HG02759 (cell line): ENCODE data around the gene TTLL12.

Source experiments
- ATAC-seq: cut with Tn5 transposase; IDR thresholded peaks from one replicate; pipeline ENCODE4 v1.9.1; 2021; ENCODE audit warnings: mild to moderate bottlenecking, moderate library complexity; ENCODE audit not compliant: unreplicated experiment

Gene TTLL12

DNA sequence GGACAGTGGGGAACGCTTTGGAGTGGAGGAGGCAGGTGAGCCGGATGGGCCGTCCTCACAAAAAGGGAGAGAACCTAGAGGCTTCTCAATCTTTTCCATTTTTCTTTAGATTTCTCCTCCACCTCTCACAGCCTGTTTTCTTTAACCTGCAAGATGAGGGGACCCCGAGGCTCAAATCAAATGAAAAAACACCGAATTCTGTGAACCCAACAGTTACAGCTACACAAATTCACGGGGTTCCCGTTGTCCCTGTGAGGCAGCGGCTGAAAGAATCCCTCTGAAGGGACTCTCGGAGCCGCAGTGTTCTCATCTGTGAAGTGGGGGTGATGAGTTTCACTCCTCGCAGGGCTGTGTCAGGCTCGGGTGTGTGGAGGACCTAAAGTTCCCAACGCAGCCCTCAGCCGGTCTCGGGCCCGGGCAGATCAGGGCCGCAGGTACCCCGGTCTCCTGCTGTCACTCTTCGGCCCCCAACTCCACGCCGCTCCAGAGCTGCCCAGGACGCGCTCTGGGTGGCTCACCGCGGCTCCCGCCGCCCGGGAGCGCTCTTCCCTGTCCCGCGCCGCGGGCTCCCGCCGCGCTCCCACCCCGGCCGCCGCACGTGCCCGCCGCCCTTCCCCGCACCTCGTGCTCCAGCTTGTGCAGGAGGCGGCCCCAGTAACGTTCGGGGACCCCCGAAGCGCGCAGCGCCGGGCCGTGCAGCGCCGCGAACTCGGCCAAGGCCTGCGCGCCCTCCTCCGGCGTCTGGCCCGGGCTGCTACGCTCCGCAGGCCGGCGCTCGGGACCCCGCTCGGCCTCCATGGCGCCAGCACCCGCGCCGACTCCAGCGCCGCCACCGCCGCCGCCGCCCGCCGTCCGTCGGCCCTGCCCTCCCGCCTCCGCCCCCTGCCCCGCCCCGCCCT is at the start of gene TTLL12:
Gene TTLL12, minus strand, starts transcription at position 863 of the 899 bp plus-strand sequence. Its CDS starts 65 bp downstream, at position 798.
- ATAC-seq = peak; percentile 46

DNA sequence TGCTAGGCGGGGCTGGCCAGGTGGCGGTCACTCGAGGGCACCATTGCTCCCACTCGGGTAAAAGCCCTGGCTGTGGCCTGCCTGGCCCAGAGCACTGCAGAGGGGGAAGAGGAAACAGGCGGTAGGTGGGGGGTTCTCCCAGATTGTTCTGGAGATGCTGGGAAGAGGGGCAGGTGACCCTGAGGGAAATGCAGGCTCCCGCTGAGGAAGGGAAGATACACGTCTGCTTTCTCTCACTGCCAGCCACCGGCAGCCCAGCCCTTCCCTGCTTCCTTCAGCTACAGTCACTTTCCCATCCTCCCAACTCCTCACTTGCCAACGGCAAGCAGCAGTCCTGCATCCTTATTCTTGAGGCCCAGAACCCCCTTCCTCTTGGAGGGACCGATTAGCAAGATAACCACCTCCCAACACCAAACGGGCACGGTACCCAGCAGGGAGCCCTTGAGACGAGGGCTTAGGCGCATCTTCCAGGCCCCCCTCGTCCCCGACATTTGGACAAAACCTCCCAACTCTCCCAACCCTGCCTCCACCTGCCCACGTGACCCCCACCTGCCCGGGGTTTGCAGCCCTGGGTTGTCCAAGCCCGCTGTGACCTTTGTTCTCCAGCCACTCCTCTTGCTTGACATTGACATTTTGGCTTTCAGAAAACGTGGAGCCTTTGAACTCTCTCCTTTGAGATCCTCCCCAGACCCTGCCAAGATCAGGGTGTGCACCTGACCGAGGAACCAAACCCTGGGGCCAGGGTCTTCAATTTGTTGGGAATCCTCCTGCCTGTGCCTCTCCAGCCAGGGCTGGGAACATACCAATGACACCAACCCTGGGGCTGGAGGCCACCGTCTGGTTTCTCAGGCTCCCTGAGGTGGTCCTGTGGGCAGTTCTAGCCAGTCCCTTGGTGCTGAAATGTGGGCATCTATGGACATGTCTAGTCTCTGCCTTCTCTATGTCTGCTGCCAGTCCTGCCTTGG is 48.8 kb upstream of the TTLL12 start:
- no peak for ATAC-seq

DNA sequence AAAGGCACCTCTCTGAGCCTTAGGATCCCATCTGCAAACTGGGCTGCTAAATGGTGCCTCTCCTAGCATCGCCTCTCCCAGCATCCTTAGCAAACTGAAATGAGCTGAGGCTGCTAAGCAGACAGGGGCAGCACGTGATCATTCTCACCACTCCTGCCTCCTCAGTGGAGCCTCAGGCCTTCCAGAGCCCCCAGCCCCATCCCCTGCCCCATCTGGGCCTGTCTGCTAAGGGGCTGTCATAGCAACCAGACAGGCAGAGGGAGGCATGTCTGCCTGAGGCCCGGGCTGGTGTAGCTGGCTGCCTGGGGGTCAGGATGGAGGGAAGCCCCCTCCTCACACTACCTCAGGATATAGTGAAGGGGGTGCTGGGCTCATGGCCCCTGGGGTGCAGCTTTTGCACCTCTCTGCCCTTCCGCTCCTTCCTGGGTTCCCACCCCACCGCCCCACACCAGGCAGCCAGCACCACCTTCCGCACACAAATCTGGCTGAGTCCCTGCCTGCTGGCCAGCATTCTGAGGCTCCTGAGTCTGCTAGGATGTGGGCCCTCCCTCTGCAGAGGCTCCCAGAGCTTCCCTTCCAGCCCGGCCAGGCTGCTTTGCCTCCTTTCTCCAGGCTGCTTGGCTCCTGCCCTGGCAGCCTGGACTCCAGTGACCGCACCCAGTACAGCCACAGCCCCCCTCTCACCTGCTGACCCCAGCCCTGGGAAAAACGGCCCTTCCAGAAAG is 47.5 kb upstream of the TTLL12 start:
- no peak for ATAC-seq

DNA sequence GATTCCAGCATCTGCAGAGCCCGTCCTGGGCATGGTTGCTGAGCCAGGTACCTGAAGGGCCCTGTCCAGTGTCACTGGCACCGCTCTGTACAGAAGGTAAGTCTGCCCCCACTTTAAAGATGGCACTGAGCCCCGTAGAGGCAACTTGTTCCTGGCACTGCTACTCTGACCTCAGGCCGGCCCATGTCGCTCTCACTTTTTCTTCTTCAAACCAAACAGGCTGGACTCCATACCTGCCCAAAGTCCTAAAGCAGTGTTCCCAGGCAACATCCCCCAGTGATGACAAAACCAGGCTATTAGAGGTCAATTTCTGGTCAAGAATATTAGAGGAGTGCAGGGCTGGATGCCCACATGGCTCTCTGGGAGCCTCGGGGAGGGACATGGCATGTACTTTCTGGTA is 46.6 kb upstream of the TTLL12 start:
- no peak for ATAC-seq

DNA sequence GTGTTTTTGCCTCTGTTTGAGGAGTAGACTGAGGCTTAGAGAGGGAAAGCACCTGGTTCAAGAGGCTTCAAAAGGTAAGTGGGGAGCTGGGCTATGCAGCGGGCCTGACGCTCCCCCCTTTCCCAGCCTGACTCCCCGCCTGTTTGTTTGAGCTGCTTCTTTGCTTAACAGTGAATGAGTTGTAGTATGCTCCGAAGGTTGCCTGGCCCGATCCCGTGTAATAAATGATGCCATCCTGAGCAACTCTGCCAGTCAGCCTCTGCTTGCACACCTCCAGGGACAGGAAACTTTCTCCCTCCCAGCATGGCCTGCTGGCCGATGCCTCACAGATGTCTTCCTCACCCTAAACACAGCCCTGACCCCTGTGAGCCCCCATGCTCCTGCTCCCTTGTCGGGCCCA is 45.5 kb upstream of the TTLL12 start:
- no peak for ATAC-seq

DNA sequence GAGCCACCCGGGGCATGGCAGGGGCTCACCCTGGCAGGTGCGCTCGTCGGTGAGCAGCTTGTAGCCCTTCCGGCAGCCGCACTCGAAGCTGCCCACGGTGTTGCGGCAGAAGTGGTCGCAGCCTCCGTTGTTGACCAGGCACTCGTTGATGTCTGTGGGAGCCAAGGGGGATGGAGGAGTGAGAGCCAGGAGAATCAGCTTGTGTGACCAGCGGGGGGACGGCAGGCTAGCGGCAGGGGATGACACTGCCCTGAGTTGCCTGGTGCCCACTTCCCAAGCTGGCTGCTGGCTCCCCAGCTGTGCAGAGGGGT is 44.7 kb upstream of the TTLL12 start:
- no peak for ATAC-seq

DNA sequence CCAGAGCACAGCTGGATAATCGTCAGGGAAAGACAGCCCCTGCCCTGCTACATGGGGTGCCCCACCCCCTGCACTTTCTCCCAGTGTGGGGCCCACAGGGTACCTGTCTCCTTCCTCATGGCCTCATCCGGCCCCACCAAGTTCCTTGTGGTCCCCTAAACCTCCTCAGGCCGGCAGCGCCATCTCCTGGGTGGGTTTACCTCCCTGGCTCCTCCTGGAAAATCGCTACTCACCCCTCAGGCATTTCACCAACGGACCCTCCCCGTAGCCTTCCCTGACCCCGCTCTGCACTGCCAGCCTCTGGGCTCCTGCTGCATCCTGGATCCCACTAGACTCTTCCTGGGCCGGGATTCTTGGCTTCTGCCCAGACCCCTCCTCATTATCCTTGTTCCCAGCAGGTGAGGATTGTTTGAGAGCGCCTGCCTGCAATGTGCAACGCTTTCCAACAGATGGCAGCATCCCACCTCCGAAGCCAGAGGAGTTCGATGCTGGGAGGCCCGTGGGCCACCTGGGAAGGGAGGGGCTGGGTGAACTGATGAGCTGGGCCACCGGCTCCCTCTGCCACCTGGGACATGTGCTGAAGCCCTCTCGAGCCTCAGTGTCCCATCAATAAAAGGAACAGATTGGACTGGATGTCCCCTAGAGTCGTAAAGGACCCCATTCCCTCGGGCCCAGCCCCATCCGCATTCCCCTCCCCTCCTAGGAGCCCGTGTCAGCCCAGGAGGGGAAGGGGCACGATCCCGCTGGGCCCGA is 44.2 kb upstream of the TTLL12 start:
- no peak for ATAC-seq

DNA sequence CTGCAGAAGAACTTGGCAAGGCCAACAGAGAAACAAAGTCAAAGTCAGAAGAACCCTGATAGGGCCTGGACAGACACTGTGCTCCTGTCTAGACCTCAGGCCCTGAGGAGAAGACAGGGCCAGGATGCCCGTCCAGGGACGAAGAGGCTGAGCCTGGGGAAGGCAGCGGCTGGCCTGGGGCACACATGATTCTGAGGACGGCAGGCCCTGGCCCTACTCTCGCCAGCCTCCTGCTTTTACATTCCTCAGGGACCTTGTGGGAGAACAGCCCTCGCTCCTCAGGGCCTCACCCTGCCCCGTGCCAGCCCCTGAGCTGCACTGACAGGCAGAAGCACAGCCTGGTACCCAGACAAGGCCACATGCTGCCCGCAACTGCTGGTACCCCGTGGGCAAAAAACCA is 43.6 kb upstream of the TTLL12 start:
- no peak for ATAC-seq

DNA sequence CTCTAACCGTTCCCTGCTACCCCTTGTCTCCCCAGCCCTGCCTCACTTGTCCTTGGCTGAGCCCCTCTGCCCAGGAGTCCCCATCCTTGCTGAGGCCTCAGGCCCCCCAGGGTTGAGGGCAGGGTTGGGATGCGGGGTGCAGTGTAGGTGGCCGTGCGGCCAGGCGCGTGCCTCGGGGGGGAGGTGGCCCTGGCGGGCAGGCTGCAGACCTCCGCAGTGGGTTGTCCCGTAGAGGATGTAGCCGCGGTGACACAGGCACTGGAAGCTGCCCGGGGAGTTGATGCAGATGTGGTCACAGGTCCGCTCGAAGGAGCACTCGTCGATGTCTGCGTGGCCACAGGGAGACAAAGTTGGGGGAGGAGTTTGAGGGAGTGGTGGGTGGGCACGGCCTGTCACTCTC is 41.9 kb upstream of the TTLL12 start:
- ATAC-seq = no peak

DNA sequence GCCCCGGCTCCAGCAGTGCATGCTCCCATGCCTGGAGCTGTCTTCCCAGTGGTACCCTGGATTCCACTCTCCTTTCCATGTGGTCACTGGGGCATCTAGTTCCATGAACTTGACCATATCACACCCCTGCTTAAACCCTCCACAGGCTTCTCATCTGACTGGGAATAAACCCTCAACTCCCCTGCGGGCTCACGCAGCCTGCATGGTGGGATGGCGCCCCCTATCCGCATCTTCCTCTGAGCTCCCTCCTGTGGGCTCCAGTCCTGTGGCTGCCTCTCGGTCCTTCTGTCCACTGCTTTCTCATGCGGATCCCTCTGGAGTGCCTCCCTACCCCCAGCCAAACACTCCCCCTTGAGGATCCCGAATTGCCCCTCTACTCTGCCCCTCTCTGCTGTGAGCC is 41.4 kb upstream of the TTLL12 start:
- ATAC-seq = no peak

DNA sequence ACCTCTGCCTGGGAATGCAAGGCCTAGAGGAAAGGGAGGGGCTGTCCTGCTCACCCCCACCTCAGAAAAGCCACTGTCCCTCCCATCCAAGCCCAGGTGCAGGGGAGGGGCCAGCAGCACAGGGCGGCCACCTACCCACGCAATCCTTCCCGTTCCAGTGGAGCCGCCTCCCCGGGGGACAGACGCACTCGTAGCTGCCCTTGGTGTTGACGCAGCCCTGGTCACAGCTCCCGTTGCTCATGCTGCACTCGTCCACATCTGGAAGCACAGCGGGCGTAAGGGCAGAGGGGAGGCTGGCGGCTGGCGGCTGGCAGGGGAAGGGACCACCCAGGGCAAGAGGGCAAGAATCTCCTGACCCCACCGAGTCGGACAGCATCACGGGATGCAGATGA is 40.3 kb upstream of the TTLL12 start:
- no peak for ATAC-seq

DNA sequence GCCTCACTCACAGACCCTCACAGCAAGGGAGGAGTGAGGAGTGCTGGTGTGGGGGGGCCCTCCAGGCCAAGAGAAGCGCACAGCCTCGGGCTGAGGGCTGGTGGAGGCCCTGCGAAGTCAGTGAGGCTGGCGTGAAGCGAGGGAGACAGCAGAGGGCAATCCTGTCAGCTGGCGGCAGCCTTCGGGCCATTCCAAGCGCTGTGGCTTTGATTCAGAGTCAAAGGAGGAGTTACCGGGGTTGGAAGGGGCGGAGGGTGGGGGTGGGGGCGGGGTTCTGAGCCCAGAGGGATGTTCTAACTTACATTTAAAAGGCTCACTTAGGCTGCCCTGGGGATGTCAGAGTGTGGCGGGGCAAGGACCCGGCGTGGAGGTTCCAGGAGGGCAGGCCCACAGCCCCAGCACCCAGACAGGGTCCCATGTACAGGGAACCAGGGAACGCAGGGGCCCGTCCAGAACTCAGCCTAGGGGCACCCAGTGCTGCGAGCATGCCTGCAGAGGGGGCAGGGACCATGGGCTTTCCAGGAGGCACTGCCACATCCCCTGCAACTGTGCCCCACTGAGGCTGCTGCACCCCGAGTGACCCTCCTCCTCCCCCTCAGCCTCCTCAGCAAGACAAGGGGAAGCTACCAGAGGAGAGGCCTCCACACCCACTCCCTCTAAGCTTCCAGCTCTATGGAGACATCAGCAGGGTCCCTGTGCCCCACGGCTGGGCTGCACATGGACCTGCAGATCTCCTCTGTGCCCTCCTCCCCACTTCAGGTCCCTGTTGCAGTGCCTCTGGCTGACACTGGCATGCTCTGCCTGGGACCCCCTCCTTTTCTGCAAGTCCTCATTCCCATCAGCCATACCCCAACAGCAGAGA is 39.7 kb upstream of the TTLL12 start:
- ATAC-seq = no peak

DNA sequence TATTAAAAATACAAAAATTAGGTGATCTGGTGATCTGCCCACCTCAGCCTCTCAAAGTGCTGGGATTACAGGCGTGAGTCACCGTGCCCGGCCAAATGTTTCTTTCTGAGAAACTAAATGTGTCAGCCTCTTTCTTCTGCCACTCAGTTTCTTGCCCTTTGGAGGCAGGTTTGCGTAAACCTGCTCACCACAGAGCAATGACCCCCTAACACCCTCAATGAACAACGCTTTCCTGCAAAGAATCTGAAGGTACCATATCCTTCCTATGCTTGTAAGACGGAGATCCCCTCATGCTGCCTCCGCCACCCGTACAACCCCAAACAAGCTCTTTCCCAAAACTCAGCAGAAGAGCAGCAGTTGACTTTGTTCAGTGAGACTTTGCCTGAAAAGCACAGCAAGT is 38.7 kb upstream of the TTLL12 start:
- ATAC-seq = no peak

DNA sequence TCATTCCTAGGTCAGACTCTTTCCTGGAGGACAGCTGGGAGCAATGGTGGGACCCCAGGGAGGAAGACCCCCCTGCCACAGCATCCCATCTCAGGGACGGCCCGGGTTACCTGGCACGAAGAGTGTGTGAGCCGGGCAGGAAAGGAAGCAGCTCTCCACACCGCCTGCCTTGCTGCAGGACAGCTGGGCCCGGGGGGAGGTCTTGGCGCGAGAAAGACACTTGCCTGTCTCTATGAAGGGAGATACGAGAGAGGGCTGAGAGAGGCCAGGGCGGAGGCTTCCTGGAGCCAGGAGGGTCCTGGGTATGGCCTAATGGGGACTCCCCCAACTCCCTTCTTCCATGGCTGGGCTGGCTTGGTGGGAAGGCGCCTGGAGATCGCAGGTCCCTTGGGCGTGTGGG is 36.1 kb upstream of the TTLL12 start:
- no peak for ATAC-seq

DNA sequence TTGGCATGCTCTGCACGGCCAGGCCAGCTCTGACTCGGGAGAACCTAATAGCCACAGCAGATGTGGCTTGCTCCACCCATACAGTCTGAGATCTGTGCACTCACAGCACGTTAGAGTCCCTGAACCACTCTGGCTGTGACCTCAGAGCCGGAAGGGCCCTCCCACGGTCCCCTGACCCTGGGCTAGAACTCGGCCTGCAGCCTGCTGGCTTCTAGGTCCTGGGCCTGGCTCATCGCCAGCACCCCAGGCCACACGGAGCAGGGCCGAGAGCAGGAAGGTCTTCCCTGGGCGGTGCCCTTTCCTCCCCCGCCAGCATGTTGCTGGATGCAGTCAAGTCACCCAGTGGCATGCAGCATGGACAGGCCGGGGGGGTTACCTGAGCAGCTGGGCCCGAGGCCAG is 35.3 kb upstream of the TTLL12 start:
- no peak for ATAC-seq

DNA sequence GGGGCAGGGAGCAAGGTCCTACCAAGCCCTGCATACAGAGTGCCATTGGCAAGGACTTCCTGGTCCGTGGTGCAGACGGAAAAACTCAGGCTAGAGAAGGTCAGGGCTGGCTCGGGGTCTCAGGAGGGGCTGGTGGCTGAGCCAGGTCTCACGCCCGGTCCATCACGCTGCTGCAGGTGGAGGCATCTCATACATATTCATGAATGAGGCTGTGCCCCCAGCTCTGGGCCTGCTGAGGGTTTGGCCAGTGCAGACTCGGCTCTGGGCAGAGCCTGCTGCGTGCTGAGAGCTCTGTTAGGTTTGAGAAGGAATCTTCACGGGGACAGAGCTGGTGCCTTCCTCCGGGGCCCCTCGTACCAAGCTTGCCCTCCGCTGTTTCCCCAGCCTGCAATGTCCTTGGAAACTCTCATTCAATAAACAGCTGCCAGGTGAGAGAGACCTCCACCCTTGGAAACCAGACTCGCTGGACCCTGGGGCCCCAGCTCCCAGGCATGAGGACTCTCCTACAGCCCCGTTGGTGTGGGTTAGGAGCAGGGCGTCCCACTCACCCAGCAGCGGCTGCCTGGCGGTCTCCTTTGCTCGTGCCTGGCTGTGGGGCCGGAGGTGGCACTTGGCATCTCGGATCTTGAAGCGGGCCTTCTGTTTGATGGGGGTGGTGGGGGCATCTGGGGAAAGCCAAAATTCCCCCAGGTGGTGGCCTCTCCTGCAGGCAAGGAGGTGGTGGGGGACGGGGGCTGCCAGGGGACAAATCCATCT is 33.9 kb upstream of the TTLL12 start:
- ATAC-seq = no peak

DNA sequence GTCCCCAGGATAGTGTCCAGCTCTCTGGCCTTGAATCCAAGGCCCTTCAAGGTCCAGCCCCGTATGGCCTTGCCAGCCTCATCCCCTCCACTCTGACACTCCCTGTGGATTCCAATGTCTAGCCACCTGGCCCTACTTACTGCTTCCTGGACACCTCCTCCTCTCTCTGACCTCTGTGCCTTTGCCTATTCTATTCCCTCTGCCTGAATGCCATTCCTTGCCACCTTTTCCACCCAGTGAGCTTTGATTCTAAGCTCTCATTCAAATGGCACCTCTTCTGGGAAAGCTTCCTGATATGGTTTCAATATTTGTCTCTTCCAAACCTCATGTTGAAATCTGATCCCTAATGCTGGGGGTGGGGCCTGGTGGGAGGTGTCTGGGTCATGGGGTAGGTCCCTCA is 31.9 kb upstream of the TTLL12 start:
- ATAC-seq = no peak

DNA sequence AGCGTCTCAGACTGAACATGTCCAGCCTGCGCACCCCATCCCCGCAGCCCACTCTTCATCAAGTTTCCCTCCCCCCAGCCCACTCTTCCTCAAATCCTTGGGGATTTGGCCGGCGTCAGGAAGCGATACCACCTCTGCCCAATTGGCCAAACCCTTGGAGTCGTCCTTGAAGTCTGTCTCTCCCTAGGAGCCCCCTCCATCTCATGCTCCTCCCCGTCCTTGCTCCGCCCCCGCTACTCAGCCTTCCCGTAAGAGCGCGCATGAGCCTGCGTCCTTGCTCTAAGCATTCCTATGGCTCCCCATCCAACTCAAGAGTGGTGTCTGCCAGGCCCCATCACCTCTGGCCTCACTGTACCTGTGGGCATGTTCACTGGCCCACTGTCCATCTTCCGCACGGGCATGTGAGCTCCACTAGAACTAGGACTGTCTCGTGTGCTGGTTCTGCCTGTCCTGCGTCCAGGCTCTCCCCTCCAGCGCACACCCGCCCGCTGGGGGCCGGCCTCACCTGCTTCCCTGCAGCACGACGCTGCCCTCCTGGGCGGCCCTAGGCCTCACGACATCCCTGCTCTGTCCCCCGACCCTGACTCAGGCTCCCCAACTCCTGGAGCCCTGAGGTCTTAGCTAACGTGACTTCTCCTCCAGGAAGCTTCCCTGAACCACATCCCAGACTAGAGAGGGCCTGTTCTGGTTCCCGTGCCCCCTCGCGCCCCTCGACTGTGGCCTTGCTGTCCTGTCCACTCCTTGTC is 30.5 kb upstream of the TTLL12 start:
- no peak for ATAC-seq
